Ramos (cell line): Measurements from ENCODE around the gene H1-8.

Source experiments
- in situ Hi-C: fragments of 300-500 bp; cut with MboI; formaldehyde crosslinking; loops from one replicate; pipeline ENCODE4 v1.14.3; 2022; ENCODE audit warnings: low sequenced_read_pairs; ENCODE audit not compliant: unreplicated experiment

Gene H1-8

DNA sequence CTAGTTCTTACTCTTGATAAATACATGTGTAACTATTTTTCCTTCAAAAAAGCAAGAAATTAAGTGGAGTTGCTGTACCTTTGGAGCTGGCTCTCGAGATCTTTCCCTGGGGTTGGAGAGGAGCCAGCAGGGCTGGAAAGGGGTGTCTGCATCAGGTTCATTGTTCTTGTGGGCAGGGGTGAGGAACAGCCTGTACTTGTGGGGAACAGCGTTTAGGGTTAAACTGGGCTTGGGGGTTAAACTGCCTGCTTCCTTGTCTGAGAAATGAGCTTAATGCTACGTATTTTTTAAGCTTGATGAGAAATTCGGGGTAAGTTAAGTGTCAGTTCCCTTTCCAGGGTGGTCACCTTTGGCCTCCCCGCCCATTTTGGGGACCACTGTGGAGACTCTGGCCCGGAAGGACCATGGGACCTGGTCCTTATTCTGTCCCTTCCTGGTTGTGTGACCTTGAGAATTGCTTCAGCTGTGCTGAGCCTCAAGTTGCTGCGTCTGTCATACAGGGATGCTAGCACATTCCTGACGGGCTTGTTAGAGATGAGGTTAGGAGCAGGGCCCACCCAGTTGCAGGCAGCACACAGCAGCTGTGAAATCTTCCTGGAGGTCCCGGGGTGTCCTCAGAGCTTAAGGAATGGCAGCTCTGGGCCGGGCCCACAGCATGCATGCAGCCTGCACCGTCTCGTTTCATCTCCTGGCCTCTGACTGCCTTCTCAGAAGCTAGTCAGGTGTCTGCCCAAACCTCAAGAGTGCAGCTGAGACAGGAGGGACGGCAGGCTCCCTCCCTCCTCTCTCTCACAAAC, 11.6 kb downstream of the H1-8 start:
- in situ Hi-C loops: no loop called here

DNA sequence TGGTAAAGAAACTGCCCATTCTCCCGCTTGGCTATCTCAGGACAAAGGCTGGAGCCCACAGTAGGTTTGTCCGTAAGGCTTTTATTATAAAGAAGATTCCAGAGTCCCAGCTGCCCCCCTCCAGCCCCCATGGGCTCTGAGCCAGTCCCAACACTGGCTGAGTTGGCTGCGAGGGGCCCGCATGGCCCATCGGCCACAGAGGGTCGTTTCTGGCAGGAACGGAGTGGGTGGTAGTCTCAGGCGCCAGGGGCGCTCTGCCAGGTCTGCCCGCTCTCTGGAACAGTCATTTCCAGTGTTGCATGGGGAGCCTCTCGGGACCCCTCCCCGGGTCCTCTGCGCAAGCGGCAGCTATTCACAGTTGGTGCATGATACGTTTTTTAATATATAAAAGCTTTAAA, 12.2 kb downstream of the H1-8 start:
- in situ Hi-C loops: no loop called here

DNA sequence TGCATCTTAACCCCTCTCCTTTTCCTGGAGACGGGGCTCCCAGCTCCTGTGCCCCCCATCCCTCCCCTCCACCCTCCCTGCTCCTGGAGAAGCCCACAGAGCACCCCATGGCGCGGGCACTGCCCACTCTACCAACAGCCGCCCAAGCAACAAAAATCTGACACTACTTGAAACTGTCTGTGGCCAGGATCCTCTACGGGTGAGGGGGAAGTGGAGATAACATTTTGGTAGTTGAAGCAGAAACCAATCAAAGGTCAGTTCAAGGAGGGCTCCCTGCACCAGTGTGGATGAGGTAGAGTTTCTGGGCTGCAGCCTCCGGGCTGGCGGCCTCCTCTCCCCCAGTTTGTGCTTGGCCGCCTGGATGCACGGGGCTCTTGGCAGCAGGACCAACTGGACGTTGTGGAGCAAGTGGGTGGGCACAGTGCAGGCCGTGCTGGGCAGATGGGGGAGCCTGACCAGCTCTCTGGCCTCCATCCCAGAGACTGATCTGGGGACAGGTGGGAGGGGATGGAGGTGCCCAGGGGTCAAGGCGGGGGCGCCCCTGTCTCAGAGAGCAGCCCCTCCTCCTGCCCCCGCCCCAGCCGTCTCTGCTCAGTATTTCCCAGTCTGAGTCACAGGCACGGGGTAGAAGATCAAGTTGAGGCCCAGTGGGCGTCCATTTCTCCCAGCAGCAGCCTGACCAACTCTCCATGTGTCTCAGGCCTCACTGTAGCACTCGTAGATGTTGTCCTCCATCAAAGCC, 12.8 kb downstream of the H1-8 start:
- in situ Hi-C loops: no loop called here

DNA sequence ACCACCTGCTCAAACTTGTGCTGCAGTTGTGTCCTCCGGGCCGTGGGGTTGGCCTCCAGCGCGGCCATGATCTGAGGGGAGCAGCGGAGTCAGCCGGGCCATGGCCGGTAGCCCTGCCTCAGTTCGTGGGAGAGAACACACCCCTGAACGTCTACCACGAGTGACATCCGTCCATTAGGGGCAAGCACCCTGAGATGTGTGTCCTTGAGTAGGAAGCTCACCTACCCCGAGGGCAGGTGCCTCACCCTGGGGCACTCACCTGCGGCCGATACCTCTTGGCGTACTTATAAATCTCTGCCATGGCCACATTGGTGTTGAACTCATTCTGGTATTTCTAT, 13.4 kb downstream of the H1-8 start:
- in situ Hi-C loops: no loop called here

DNA sequence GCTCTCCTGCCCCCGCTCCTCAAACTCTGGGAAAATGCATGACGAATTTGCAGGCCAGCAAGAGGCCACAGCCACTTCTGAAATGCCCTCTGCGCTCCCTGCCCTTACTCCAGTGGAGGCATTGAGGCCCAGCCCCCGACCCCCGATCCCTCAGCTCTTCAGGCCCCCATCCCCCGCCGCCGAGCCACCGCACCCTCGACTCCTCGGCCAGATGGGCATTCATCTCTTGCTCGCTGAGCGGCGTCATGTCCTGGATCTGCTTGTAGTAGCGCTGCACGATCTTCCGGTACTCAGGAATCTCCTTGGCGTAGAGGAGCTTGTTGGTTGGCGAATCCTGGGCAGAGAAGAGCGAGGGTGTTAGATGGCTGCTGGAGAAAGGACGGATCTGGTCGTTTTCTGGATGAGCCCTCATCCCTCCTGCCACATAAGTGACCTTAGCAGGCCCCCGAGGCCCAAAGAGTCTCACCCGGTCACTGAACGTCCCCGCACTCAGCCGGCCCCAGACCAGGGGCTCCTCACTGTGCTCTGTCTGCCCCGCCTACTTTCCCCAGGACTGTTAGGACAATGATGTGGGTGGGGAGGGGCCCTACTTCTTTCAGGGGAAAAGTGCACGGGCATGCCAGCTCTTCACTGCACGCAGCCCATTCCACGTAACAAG, 14.0 kb downstream of the H1-8 start:
- in situ Hi-C loops: no loop called here

DNA sequence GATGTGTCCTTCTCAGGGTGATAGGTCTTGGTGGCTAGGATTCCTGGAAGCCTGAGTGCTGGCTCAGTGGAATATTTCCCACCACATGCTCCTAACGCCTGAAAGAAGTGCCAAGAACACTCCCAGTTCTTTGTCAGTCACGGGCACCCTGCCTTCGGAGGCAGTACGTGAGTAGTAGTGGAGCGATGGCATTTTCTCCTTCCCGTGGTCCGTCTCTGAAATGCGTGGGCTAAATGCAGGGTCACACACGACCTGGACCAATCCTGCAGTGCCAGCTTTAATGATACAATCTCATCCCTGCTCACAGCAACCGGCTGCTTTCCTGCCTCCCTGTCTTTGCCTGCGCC, 14.5 kb downstream of the H1-8 start:
- in situ Hi-C loops: no loop called here

DNA sequence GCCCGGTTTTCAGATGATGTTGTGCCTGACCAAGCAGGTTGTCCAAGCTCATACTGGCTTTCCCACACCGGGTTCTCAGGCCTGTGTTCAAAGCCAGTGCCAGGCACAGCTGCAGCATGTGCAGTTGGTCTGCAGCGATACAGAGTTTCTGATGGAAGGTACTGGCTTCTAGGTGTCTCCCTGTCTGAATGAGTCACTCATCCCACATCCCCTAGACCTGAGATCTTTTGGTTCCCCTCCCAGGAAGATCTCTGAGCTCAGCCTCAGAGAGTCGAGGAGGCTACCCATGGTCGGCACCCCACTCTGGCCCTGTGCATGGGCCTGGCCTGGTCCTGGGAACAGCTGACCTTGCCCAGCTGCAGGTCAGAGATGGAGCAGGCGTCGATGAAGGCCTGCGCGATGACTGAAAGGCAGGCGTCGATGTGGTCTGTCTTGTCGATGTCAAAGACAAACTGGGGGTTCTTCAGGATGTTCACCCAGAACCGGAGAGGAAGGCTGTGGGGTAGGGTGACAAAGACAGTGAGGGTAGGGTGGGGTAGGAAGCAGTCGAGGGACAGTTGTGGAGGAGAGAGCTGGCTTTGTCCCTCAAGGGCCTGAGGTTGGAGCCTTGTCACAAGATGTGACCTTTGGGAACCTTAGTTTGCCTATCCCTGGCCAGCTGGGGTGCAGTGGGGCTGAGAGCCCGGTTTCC, 15.3 kb downstream of the H1-8 start:
- in situ Hi-C loops: no loop called here

DNA sequence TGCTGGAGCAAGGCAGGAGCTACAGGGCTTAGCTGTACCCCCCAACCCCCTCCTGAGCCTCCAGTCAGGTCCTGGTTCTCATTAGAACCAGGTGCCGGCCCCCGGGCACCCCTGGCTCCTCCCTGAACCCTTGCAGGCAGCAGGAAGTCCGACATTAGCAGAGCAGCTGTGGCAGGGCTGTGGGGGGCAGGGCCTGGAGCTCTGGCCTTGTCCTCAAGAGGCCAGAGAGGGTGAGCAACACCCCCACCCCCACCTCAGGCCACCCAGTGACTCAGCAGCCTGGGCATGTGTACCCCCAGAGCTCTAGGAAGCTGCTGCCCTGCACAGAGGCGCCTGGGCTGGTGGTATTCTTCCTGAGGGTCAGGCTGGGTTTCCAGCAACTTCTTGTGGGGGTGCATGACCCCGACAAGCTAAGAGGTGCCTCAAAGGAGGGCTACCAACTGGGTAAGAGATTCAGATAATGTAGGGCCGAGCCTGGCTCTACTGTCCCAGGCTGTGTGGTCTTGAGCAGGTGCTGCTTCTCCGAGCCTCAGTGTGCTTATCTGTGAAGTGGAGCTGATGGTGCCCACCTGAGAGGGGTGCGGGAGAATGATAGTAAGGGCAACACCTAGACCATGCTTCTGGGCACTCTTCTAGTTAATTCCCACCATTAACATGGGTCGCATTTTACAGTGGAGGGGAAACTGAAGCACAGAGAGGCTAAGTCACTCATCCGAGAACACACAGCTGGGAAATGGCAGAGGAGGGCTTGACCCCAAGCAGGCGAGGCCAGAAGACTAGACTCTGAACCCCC, 16.0 kb downstream of the H1-8 start:
- in situ Hi-C loops: no loop called here

DNA sequence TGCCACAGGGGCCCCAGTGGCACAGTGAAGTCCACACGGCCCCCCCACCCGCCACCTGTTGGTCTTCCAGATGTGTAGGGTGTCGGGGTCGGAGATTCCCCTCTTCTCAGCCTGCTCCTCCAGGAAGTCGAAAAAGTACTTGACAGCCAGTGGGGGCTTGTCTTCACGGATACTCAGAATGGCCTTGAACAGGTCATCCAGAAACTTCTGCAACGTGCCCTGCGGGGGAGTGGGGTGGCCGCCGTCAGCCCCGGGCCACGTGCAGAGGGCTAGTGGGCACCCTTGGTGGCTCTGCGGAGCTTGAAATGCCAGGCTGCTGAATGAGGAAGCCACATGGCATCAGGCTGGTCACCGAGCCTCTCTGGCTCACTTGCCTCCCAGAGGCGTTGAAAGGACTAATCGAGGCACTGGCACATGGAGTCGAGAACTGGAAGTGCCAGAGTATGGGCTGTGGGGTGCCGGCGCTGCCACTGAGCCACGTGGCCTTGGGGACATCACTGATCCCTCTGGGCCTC, 16.6 kb downstream of the H1-8 start:
- in situ Hi-C loops: no loop called here

DNA sequence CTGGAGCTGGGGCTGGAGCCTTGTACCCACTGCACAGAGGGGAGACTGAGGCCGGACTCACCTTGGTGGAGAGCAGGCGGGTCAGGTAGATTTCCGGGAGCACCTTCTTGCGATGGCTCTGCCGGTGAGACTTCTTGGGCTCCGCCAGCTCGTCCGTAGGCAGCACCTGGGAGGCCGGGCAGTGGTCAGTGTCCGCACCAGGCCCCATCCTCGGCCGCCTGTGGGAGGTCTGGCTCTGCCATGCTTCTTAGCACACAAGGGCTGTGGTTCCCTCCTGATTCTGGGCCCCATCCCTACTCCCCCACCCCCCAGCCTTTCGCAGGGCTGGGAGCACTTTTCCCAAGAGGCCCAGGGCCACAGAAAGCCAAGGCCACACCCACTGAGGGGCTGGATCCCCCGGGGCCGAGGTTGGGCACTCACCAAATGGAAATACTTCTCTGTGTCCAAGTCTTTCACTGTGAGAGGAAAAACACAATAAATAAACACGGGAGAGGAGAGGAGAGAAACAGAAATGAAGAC, 17.4 kb downstream of the H1-8 start:
- in situ Hi-C loops: no loop called here

DNA sequence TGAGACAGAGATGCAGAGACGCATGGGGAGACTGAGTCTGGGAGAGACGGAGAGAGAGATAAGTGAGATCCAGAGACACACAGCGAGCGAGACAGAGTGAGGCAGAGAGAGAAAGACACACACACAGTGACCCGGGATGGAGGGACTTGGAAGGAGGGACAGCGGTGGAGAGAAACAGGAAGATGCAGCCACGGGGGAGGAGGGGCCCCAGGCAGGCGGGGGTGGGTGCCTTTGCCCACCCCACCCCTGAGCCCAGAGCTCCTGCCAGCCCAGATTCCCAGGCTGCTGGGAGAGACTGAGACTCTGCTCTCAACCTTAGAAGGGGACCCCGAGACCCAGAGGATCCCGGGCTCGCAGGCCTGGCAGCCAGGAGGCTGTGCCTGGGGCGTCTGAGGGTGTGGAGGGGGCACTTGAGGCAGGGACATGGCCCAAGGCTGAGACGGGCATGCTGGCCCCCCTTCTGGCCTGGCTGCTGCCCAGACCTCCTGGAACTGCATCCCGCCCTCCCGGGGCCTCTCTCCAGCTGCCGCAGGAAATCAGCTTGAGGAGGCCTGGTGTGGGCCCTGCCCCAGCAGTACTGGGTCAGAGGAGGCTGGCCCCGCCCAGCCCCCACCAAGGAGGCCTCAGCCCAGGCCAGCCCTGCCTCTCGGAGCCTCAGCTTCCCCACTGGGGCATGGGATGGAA, 18.1 kb downstream of the H1-8 start:
- in situ Hi-C loops: no loop called here

DNA sequence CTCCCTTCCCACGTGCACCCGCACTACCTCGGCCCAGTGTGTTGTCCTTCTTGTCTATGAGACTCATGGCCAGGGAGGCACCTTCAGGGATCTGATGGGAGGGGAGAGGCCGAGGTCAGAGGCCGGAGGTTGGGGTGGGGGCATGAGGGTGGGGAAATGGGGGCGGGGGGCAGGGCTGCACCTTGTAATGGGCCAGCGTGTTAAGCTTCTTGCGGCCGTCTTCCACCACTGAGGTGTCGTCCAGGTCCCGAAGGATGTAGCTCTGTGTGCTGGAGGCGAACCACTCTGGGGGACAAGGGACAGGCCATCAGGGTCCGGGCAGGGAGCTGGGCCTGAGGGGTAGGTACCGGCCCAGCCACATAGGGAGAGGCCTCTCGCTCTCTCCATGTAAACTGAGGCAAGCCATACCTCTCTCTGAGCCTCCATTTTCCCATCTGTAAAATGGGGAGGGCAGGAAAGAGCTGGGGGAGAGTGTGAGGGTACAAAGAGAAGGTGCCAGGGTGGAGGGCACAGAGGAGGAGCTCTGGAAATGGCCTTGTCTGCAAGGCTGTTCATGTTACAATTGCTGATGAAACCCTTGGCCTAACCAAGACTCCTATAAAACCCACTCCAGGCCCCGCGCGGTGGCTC, 18.8 kb downstream of the H1-8 start:
- in situ Hi-C loops: no loop called here

DNA sequence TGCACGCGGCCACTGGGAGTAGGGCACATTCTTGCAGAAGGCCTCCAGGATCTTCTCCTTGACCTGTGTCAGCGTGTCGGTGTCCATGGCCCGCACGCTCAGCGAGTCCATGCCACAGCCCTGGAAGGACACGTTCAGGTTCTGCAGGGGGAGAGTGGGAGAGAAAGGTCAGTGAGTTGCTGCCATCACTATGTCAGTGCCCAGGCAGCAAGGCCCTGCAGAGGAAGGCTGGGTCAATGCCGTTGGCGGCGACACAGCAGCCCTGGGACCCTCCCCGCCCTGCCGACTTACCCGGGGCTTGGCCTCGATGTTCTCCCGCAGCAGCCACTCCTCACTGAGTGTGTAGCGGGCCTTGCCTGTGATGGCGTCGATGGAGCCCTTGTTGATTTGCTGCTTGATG, 19.8 kb downstream of the H1-8 start:
- in situ Hi-C loops: no loop called here

DNA sequence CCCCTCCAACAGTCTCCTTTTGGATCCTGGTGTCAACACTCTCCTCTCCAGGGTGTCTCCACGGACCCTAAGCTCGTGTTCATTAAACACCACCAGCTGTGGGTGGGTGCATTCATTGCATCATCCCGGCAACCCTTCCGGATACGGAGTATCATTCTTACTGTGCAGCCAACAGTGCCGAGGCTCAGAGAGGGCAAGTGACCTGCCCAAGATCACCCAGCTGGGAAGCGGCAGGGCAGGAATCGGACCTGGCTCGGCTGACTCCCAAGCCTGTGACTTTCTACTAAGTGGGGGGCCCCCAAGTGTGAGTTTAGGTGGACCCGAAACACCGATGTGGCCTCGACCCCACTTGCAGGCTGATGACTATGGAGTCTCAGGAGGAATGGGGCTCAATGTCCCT, 20.4 kb downstream of the H1-8 start:
- in situ Hi-C loops: no loop called here

DNA sequence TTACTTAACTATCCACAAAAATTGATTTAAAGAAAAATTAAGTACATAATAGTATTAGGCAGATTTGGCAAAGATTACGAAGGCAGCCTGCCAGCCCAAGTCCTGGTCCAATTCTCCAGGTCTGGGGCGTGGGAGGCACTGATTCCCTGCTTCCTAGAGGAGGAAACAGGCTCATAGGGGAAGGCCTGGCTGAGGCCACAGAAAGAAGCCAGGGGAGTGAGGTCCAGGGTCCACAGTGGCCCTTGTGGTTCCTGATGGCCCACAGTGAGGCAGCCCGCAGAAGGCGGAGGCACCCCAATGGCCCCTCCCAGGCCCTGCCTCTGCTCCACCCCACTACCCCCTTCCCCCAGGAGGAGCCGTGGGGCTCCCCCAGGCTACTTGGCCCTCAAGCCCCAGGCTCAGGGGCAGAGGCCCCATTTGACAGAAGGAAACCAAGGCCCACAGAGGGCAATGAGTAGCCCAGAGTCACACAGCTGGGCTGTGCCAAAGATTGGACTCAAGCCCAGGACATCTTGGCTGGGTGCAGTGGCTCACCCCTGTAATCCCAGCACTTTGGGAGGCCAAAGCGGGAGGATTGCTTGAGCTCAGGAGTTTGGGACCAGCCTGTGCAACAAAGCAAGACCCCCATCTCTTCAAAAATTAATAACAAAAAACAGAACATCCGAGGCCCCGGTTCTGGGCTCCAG, 21.0 kb downstream of the H1-8 start:
- in situ Hi-C loops: no loop called here

DNA sequence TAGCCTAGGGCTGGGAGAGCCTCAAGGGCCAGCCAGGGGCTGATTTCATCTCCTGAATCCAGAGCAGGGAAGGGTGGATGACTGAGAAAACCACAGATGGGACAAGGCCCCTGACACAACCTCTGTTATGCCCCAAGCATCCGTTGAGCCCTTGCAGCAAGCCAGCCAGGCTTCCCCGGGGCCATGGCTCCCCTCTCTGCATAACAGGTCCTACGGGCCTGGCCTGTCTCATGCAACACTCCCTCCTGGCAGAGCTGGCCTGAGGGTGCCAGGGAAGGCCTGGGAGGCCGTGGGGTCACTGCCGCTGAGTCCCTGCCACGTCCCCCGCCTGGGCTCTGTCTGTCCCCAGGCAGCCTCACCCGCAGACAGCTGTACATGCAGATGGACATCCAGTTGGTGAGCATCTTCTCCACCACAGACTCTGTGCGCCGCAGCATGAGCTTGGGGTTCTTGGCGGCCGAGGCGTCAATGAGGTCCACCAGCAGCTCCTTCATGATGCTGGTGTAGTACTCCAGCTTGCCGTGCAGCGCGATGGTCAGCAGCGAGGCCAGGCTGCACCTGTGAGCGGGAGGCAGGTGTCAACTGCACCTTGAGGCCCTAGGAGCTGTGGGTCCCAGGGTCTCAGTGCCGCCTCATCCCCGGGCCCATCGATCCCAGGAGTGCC, 22.1 kb downstream of the H1-8 start:
- in situ Hi-C loops: no loop called here

DNA sequence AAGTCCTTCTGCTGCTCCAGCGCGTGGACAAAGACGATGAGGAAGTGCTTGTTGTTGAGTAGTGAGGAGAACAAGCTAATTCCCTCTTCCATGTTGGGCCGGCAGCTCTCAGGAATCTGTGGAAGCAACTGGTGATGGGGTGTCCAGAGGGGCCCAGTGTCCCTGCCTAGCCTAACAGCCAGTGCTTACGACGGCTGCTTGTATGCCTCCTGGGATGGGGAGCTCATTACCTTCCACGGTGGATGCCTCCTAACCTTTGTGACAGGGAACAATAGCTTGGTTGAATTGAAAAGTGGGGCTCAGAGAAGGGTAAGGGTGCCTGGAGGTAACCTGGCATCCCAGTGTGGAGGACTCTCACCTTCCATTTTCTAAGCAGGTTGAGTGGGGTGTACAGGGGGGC, 22.9 kb downstream of the H1-8 start:
- in situ Hi-C loops: no loop called here
